GM19023 (cell line): Measurements from ENCODE around the gene TCFL5.
"Not testable (repeated sequence)": the region's sequence is repeated elsewhere in the genome, so short reads cannot be mapped to it uniquely, and the experiment has no call there.

Experiments
- ATAC-seq: cut with Tn5 transposase; IDR thresholded peaks from one replicate; pipeline ENCODE4 v1.9.1; 2021; ENCODE audit warnings: mild to moderate bottlenecking, moderate library complexity; ENCODE audit not compliant: unreplicated experiment

Gene TCFL5

GRCh38 chr20:62880935-62881661, 19.5 kb upstream of the TCFL5 start:
- no peak for ATAC-seq

- no peak for ATAC-seq
Measured at GRCh38 chr20:62880147-62880934, 18.7 kb upstream of the TCFL5 start.

GRCh38 chr20:62879275-62880146, 17.9 kb upstream of the TCFL5 start:
- ATAC-seq = no peak

GRCh38 chr20:62878244-62879038, 16.8 kb upstream of the TCFL5 start:
- no peak for ATAC-seq

- ATAC-seq = no peak
Measured at GRCh38 chr20:62876902-62877816, 15.5 kb upstream of the TCFL5 start.

- no peak for ATAC-seq
Measured at GRCh38 chr20:62876501-62876901, 14.9 kb upstream of the TCFL5 start.

GRCh38 chr20:62875419-62876361, 14.1 kb upstream of the TCFL5 start:
- no peak for ATAC-seq

- ATAC-seq = no peak
Measured at GRCh38 chr20:62874964-62875344, 13.3 kb upstream of the TCFL5 start.

GRCh38 chr20:62873681-62874031, 12.0 kb upstream of the TCFL5 start:
- ATAC-seq = not testable (repeated sequence)

GRCh38 chr20:62873280-62873679, 11.7 kb upstream of the TCFL5 start:
- no peak for ATAC-seq

GRCh38 chr20:62872862-62873261, 11.2 kb upstream of the TCFL5 start:
- ATAC-seq = no peak

GRCh38 chr20:62872184-62872847, 10.7 kb upstream of the TCFL5 start:
- no peak for ATAC-seq

GRCh38 chr20:62864207-62864606, 2.6 kb upstream of the TCFL5 start:
- no peak for ATAC-seq

GRCh38 chr20:62860924-62861691, 514 bp downstream of the TCFL5 start:
- peak; percentile 28 for ATAC-seq

GRCh38 chr20:62860391-62860923, 1.2 kb downstream of the TCFL5 start:
- no peak for ATAC-seq

GRCh38 chr20:62859721-62860120, 1.9 kb downstream of the TCFL5 start:
- no peak for ATAC-seq
